ENCODE data around the gene CCM2. TPM values are rescaled to one million over a fixed set of nuclear protein-coding genes. Genes with fewer than 3 reads are reported as not detected.
"Not testable (repeated sequence)": the region's sequence is repeated elsewhere in the genome, so short reads cannot be mapped to it uniquely, and the experiment has no call there.

The CCM2 gene
- total RNA-seq, 2 experiments from 2014 or later = 70.1 to 80.1 TPM

DNA sequence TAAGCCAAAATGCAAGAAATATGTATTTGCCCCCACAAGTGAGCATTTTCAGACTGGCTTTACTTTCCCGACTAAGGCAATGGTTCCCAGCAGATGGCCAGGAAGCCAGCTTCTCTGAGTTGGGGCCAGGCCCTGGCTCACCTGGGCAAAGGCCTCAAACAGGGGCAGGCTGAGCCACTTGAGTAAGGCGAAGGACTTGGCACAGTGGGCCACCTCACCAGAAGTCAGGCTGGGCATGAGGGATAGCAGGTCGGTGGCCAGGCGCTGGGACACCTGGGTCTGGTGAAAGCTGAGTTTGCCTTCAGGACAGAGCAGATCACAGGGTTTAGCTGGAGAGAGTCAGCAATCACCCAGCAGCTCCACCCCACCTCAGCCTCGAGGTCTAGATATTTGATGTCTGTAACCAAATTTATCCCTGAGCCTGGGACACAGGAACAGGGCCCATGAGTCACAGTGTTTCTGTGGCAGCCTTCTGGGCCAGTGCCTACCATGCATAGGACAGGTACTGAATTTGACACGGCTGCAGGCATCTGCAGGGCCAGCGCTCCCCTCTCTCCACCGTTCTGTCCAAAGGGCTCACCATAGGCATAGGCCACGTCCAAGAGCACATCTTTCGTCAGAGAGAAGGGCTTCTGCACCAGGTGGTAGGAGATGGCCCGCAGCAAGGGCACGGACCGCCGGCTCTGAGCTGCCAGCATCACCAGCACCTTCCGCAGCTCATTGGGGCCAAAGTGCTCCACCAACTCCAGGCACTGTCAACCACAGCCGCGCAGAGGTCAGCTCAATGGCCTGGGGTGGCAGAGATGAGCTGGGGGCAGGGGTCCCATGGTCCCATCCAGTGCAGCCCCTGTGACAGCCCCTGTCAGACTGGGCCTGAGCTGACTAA is 104.2 kb downstream of the CCM2 start:
- Mint-ChIP-seq H3K27me3 (no peaks in the 10 kb centered on the region), H3K4me1 (peaks cover 30% of the 10 kb centered on the region), H3K27ac (no peak overlapping the region), H3K9me3 (ENCODE audit: low read depth) (no peaks in the 10 kb centered on the region), H3K4me3 (no peak overlapping the region), H3K36me3 (ENCODE audit: low read depth) (peaks cover 70% of the 10 kb centered on the region)
- ChIA-PET CTCF (interaction anchor here (1.0 kb wide), 1 partner anchor 12 kb away, joined by 3 read pairs; no protein-coding TSS in a partner anchor), POLR2A (interaction anchor here (0.5 kb wide), 1 partner anchor 27 kb away, joined by 3 read pairs; no protein-coding TSS in a partner anchor)
- DNase-seq (no peak), ATAC-seq (no peak)
- intact Hi-C loops (cut with DNase I, micrococcal nuclease) = no loop called here

GRCh38 chr7:45104844-45105587 is 105.0 kb downstream of the CCM2 start:
- no peak overlapping the region for H3K27ac Mint-ChIP-seq
- CTCF ChIA-PET = interaction anchor here (0.6 to 1.0 kb wide), 4 partner anchors 12 to 539 kb away, joined by 3 to 4 read pairs (median 4); partner anchors contain the start of gene MYO1G
- DNase-seq (no peak), ATAC-seq (no peak)
- POLR2A ChIA-PET = interaction anchor here (0.6 to 0.9 kb wide), 2 partner anchors 82 to 257 kb away, joined by 3 to 4 read pairs; partner anchors contain the start of gene H2AZ2
- no peaks in the 10 kb centered on the region for H3K9me3 Mint-ChIP-seq (ENCODE audit: low read depth)
- H3K27me3 Mint-ChIP-seq = no peaks in the 10 kb centered on the region
- no peak overlapping the region for H3K4me3 Mint-ChIP-seq
- H3K4me1 Mint-ChIP-seq = peaks cover 33% of the 10 kb centered on the region
- peaks cover 71% of the 10 kb centered on the region for H3K36me3 Mint-ChIP-seq (ENCODE audit: low read depth)
- intact Hi-C loops (cut with DNase I, micrococcal nuclease) = no loop called here

GRCh38 chr7:45105588-45106188 is 105.7 kb downstream of the CCM2 start:
- DNase-seq = no peak
- CTCF ChIA-PET = interaction anchor here (0.6 to 1.0 kb wide), 2 partner anchors 13 to 540 kb away, joined by 3 read pairs; no protein-coding TSS in a partner anchor
- intact Hi-C loops (cut with DNase I, micrococcal nuclease) = no loop called here

GRCh38 chr7:45106820-45107219 is 106.8 kb downstream of the CCM2 start:
- H3K27me3 Mint-ChIP-seq = no peaks in the 10 kb centered on the region
- ChIA-PET POLR2A (no interaction called here), CTCF (interaction anchor here (0.6 kb wide), 1 partner anchor 129 kb away, joined by 3 read pairs; no protein-coding TSS in a partner anchor)
- H3K4me1 Mint-ChIP-seq = peaks cover 38% of the 10 kb centered on the region
- H3K9me3 Mint-ChIP-seq (ENCODE audit: low read depth) = no peaks in the 10 kb centered on the region
- DNase-seq (no peak), ATAC-seq (no peak)
- no peak overlapping the region for H3K4me3 Mint-ChIP-seq
- H3K36me3 Mint-ChIP-seq (ENCODE audit: low read depth) = peaks cover 72% of the 10 kb centered on the region
- intact Hi-C loops (cut with DNase I, micrococcal nuclease) = no loop called here
- H3K27ac Mint-ChIP-seq = no peak overlapping the region

More at GRCh38 chr7:45105588-45106188, 105.7 kb downstream of the CCM2 start:
- Mint-ChIP-seq H3K36me3 (ENCODE audit: low read depth) (peaks cover 72% of the 10 kb centered on the region), H3K9me3 (ENCODE audit: low read depth) (no peaks in the 10 kb centered on the region), H3K27ac (no peak overlapping the region), H3K27me3 (no peaks in the 10 kb centered on the region), H3K4me1 (peaks cover 38% of the 10 kb centered on the region), H3K4me3 (no peak overlapping the region)
- ATAC-seq = peak; percentile 18
- POLR2A ChIA-PET = interaction anchor here (0.6 to 0.9 kb wide), 2 partner anchors 82 to 257 kb away, joined by 3 to 4 read pairs; partner anchors contain the start of gene H2AZ2

DNA sequence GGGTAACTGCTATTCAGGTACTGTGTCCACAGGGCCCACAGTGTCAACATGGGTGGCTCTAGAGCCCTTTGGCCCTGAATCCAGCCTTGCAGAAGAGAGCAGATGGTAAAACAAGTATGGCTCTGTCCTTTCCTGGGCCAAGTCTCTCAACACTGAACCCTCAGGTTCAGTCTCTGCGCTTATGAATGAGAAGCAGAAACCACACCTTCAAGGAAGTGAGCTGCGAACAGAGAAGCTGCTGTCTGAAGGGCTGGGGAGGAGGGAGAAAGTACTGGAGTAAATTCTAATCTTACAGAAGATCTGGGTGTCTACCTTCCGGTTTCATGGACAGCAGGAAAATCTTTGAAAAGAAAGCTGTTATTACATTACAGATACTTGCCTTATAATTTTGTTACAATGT is 107.4 kb downstream of the CCM2 start:
- Mint-ChIP-seq H3K27me3 (no peaks in the 10 kb centered on the region), H3K9me3 (ENCODE audit: low read depth) (no peaks in the 10 kb centered on the region), H3K4me1 (peaks cover 38% of the 10 kb centered on the region), H3K4me3 (peak overlapping the region; percentile 94), H3K36me3 (ENCODE audit: low read depth) (peaks cover 66% of the 10 kb centered on the region), H3K27ac (peak overlapping the region; percentile 71)
- ChIA-PET CTCF (no interaction called here), POLR2A (no interaction called here)
- DNase-seq = no peak
- ATAC-seq = no peak
- intact Hi-C loops (cut with DNase I, micrococcal nuclease) = no loop called here

GRCh38 chr7:45108863-45109262 is 108.9 kb downstream of the CCM2 start:
- H3K27ac Mint-ChIP-seq = peak overlapping the region; percentile 82
- no peak for ATAC-seq
- ChIA-PET POLR2A (no interaction called here), CTCF (interaction anchor here (0.8 kb wide), 1 partner anchor 52 kb away, joined by 3 read pairs; no protein-coding TSS in a partner anchor)
- peak overlapping the region; percentile 94 for H3K4me3 Mint-ChIP-seq
- H3K9me3 Mint-ChIP-seq (ENCODE audit: low read depth) = no peaks in the 10 kb centered on the region
- intact Hi-C loops (cut with DNase I, micrococcal nuclease) = no loop called here
- no peaks in the 10 kb centered on the region for H3K27me3 Mint-ChIP-seq
- H3K4me1 Mint-ChIP-seq = peaks cover 41% of the 10 kb centered on the region
- H3K36me3 Mint-ChIP-seq (ENCODE audit: low read depth) = peaks cover 57% of the 10 kb centered on the region
- no peak for DNase-seq

DNA sequence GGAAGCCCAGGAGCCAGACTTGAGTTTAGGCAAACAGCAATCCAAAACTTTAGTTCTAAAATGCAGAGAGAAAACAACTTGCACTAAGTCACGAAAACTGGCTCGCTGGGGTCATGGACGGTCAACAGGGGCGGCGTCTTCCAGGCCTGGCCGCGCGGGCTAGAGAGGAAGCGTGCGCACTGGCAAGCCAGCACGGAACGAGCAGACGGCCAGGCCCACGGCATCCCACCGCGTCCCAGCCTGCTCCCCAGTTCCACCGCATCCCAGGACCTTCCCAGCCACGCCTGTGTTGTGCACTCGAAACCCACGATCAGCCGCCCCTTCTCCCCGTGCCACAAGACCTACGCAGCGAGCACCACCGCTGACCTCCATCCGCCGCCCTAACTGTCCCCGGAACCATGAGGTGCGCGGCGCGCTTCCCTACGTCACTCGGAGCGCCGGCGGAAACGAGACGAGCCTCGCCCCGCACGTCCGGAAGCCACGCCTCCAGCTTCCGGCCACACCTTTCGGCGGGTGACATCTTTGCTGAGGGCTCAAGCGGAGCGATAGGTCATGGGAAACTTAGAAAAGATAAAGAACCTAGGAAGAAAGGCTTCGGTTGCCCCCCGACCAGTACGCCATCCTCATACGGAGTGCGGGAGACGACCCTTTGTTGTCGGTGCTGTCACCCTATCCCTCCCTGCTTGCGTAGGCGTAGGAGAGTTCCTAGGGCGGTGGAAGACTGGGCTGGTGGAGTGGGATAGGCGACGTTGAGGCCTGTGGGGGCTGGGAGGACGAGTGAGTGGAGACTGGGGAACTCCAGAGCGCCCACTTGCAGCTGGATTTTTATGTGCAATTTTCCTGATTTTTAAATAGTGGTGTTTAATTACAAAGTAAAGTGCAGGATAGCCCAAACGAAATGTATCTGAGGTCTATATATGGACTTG is 111.6 kb downstream of the CCM2 start, which contains the start of gene TBRG4:
Gene TBRG4, minus strand, starts transcription at position 400 of the 926 bp plus-strand sequence. CDS start 2,460 bp downstream, outside the sequence.
- peak; percentile 95 for ATAC-seq
- ChIA-PET POLR2A (interaction anchor here (0.9 to 1.7 kb wide), 5 partner anchors 24 to 263 kb away, joined by 3 to 12 read pairs (median 7); partner anchors contain the start of gene H2AZ2), CTCF (interaction anchor here (0.6 to 6.9 kb wide), 13 partner anchors 9 to 522 kb away, joined by 3 to 37 read pairs (median 3); no protein-coding TSS in a partner anchor)
- Mint-ChIP-seq H3K4me1 (peaks cover 35% of the 10 kb centered on the region), H3K36me3 (ENCODE audit: low read depth) (peaks cover 41% of the 10 kb centered on the region), H3K9me3 (ENCODE audit: low read depth) (no peaks in the 10 kb centered on the region), H3K27ac (peak within 1 kb of the TSS; percentile 96), H3K4me3 (peak within 1 kb of the TSS; percentile 94), H3K27me3 (peaks cover 2% of the 10 kb centered on the region)
- intact Hi-C loops (cut with DNase I, micrococcal nuclease) = loop anchor here (1.0 to 2.0 kb wide), 16 partner anchors 25 to 658 kb away; partner anchors contain the start of genes H2AZ2 (in 2 of the 2), OGDH (in 2 of the 2), CCM2 (in 1 of the 2) and DDX56 (in 1 of the 2)
- peak; percentile 97 for DNase-seq

GRCh38 chr7:45112648-45113047 is 112.6 kb downstream of the CCM2 start:
- peaks cover 25% of the 10 kb centered on the region for H3K4me1 Mint-ChIP-seq
- H3K4me3 Mint-ChIP-seq = peak overlapping the region; percentile 94
- H3K36me3 Mint-ChIP-seq (ENCODE audit: low read depth) = peaks cover 34% of the 10 kb centered on the region
- CTCF ChIA-PET = interaction anchor here (1.4 to 6.9 kb wide), 3 partner anchors 11 to 139 kb away, joined by 3 to 37 read pairs (median 22); no protein-coding TSS in a partner anchor
- H3K27me3 Mint-ChIP-seq = peaks cover 2% of the 10 kb centered on the region
- intact Hi-C loops (cut with DNase I, micrococcal nuclease) = no loop called here
- H3K9me3 Mint-ChIP-seq (ENCODE audit: low read depth) = no peaks in the 10 kb centered on the region
- no peak for ATAC-seq
- H3K27ac Mint-ChIP-seq = peak overlapping the region; percentile 96
- POLR2A ChIA-PET = interaction anchor here (1.2 to 1.5 kb wide), 2 partner anchors 26 to 132 kb away, joined by 3 to 7 read pairs; no protein-coding TSS in a partner anchor
- DNase-seq = no peak

DNA sequence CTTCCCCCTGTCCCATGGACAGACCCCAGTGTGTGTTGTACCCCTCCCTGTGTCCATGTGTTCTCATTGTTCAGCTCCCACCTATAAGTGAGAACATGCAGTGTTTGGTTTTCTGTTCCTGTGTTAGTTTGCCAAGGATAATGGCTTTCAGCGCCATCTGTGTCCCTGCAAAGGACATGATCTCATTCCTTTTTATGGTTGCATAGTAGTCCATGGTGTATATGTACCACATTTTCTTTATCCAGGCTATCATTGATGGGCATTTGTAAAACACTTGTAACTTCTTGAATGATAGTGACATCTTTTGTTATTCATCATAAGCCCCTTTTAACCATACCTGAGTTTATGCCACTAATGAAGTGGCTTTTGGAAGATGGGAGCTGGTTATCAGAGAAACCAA is 114.3 kb downstream of the CCM2 start:
- ATAC-seq; DNase-seq; POLR2A ChIA-PET; H3K4me3 Mint-ChIP-seq; H3K27ac Mint-ChIP-seq; H3K9me3 Mint-ChIP-seq (ENCODE audit: low read depth); H3K27me3 Mint-ChIP-seq; intact Hi-C loops (cut with DNase I, micrococcal nuclease): not testable (repeated sequence)
- CTCF ChIA-PET = interaction anchor here (0.8 to 6.9 kb wide), 4 partner anchors 11 to 257 kb away, joined by 3 to 37 read pairs (median 14); no protein-coding TSS in a partner anchor
- Mint-ChIP-seq H3K36me3 (ENCODE audit: low read depth) (peaks cover 19% of the 10 kb centered on the region), H3K4me1 (peaks cover 11% of the 10 kb centered on the region)

GRCh38 chr7:45114926-45115325 is 114.9 kb downstream of the CCM2 start:
- intact Hi-C loops (cut with DNase I, micrococcal nuclease) = no loop called here
- H3K36me3 Mint-ChIP-seq (ENCODE audit: low read depth) = peaks cover 16% of the 10 kb centered on the region
- no peak overlapping the region for H3K27ac Mint-ChIP-seq
- ATAC-seq (no peak), DNase-seq (no peak)
- H3K4me3 Mint-ChIP-seq = no peak overlapping the region
- no peaks in the 10 kb centered on the region for H3K9me3 Mint-ChIP-seq (ENCODE audit: low read depth)
- H3K27me3 Mint-ChIP-seq = peaks cover 2% of the 10 kb centered on the region
- H3K4me1 Mint-ChIP-seq = peaks cover 9% of the 10 kb centered on the region
- ChIA-PET CTCF (interaction anchor here (0.9 to 6.9 kb wide), 4 partner anchors 21 to 258 kb away, joined by 3 to 37 read pairs (median 14); no protein-coding TSS in a partner anchor), POLR2A (no interaction called here)

Measured in activated CD4-positive, alpha-beta T cell treated with anti-CD3 and anti-CD28 coated beads for 36 hours (primary cell).